Mesothelial cell of epicardium (in vitro differentiated cells): ENCODE results near the gene IFTAP. TPM values are rescaled to one million over a fixed set of nuclear protein-coding genes. Genes with fewer than 3 reads are reported as not detected.
"Not testable (repeated sequence)": the region's sequence is repeated elsewhere in the genome, so short reads cannot be mapped to it uniquely, and the experiment has no call there.

Experiments used
- DNase-seq, 2 experiments: peaks; one replicate each; pipeline ENCODE4 v3.0.0; 2021; ENCODE audit warnings: low spot score in 2 of 2; ENCODE audit not compliant: unreplicated experiment in 2 of 2
- H3K27ac Mint-ChIP-seq: 2 replicates; pipeline ENCODE4 v1.8.0; 2021; ENCODE audit warnings: mixed read lengths
- H3K27me3 Mint-ChIP-seq: 2 replicates; pipeline ENCODE4 v1.8.0; 2021; ENCODE audit warnings: low read depth, mixed read lengths
- H3K36me3 Mint-ChIP-seq: 2 replicates; pipeline ENCODE4 v1.8.0; 2021; ENCODE audit warnings: mixed read lengths
- H3K4me1 Mint-ChIP-seq: 2 replicates; pipeline ENCODE4 v1.8.0; 2021; ENCODE audit warnings: mixed read lengths
- H3K4me3 Mint-ChIP-seq: 2 replicates; pipeline ENCODE4 v1.8.0; 2021; ENCODE audit warnings: mild to moderate bottlenecking, moderate library complexity, mixed read lengths
- H3K9me3 Mint-ChIP-seq: 2 replicates; pipeline ENCODE4 v1.8.0; 2021; ENCODE audit warnings: mixed read lengths
- total RNA-seq: library from RNA; stranded (reverse); gene quantifications from 3 replicates; pipeline ENCODE4 v1.2.1, GENCODE V29; 2021
- TF ChIP-seq, protein P1 (sequence below): fragments of 200-600 bp; sonication (generic); IDR thresholded peaks from one replicate; pipeline ENCODE4 v1.5.0; 2021; ENCODE audit warnings: antibody characterized with exemption; ENCODE audit not compliant: unreplicated experiment

IFTAP gene, protein sequence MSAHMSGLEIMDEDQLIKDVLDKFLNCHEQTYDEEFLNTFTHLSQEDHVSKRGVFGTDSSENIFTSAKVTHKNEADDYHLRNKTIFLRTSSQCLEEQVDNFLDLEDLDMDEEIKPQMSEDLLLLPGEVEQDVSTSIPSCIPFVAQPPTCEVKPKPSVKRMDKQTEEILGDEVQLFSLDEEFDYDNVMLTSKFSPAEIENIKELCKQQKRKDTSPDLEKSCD
- total RNA-seq = 31.7 to 40.5 TPM (median 34.0 TPM) in 3 replicates

DNA sequence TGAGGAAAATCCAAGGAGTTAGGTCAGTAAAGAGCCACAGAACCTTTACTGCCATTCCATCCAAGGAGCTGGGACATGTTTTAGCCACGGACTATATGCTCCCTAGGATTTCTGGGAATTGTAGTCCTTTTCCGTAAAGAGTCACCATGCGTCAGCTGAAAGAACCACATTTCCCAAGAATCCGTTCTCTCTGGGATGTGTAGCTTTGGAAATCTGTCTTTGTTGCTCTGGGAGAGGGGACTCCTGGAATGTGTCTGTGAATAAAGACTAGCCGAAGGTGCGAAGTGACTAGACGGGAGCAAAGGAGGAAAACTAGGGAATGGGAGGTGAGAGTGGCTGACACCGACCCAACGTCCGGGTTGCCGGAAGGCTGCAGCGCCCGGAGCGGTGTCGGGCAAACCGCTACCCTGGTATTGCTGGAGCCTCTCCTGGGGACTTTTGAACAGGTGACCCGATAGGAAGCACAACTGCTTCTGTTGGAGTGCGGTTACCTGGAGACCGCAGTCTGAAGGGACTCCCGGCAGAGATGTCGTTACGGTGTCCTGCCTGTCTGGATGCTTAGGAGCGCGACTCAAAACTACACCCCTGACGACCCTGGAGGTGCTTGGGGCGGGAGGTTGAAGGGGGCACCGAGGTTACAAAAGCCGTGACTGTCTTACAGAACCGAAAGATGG lies at the start of gene IFTAP:
Gene IFTAP (plus strand): TSS at position 187 of the 674 bp plus-strand sequence. CDS start 15,602 bp downstream, outside the sequence.
- DNase-seq = peak in 1 of 2 experiments; percentile 66
- peak within 1 kb of the TSS; percentile 89 for H3K27ac Mint-ChIP-seq

DNA sequence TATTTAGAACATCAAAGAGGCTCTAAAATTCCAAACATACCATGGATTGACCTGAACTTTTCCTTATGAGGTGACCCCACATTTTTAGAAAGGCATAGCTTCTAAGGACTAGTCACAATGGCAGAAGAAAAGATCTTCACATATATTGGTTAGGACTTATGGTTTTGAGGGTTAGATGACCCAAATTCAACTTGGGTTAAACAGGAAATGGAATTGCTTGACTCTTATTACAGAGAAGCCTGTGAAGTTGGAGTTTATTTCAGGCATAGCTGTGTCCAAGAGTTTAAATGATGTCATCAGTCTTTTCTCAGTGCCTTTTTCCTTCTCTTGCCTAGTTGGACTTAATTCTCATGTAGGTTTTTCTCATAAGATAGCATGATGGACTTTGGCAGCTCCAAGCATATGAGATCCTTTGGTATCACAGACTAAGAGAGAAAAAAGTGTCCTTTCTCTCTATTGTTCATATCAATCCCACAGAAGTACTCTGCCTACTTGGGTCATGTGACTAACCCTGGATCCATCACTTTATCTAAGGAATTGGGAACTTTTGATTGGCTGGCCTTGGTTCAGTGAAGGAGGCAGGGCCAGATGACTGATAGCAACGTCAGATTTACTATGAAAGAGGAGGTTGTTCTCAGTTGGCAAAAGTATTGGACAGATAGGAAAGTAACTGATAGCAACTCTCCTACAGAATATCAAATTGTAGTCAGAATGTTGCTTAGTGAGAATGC lies 43.8 kb upstream of the IFTAP start:
- Mint-ChIP-seq H3K9me3 (peaks cover 23% of the 10 kb centered on the region), H3K4me3 (no peak overlapping the region), H3K36me3 (no peaks in the 10 kb centered on the region), H3K4me1 (no peaks in the 10 kb centered on the region), H3K27me3 (peaks cover 12% of the 10 kb centered on the region), H3K27ac (no peak overlapping the region)
- DNase-seq = no peak
- TF ChIP-seq, protein P1, sequence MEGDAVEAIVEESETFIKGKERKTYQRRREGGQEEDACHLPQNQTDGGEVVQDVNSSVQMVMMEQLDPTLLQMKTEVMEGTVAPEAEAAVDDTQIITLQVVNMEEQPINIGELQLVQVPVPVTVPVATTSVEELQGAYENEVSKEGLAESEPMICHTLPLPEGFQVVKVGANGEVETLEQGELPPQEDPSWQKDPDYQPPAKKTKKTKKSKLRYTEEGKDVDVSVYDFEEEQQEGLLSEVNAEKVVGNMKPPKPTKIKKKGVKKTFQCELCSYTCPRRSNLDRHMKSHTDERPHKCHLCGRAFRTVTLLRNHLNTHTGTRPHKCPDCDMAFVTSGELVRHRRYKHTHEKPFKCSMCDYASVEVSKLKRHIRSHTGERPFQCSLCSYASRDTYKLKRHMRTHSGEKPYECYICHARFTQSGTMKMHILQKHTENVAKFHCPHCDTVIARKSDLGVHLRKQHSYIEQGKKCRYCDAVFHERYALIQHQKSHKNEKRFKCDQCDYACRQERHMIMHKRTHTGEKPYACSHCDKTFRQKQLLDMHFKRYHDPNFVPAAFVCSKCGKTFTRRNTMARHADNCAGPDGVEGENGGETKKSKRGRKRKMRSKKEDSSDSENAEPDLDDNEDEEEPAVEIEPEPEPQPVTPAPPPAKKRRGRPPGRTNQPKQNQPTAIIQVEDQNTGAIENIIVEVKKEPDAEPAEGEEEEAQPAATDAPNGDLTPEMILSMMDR = no peak

More for the DNA sequence above, at the start of gene IFTAP:
- Mint-ChIP-seq H3K4me1 (peaks cover 9% of the 10 kb centered on the region), H3K36me3 (peaks cover 1% of the 10 kb centered on the region), H3K27me3 (peaks cover 30% of the 10 kb centered on the region), H3K9me3 (no peaks in the 10 kb centered on the region), H3K4me3 (peak within 1 kb of the TSS; percentile 95)
- TF ChIP-seq, protein P1 = no peak

DNA sequence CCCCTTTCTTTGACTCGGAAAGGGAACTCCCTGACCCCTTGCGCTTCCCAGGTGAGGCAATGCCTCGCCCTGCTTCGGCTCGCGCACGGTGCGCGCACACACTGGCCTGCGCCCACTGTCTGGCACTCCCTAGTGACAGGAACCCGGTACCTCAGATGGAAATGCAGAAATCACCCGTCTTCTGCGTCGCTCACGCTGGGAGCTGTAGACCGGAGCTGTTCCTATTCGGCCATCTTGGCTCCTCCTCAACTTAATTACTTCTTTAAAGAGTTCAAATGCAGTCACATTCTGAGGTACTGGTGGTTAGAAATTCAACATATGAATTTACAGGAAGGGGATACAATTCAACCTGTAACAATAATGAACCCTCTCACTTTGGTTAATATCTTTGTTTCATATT lies 36.9 kb upstream of the IFTAP start:
- H3K9me3 Mint-ChIP-seq = peaks cover 15% of the 10 kb centered on the region
- not testable (repeated sequence) for DNase-seq, H3K27ac Mint-ChIP-seq

DNA sequence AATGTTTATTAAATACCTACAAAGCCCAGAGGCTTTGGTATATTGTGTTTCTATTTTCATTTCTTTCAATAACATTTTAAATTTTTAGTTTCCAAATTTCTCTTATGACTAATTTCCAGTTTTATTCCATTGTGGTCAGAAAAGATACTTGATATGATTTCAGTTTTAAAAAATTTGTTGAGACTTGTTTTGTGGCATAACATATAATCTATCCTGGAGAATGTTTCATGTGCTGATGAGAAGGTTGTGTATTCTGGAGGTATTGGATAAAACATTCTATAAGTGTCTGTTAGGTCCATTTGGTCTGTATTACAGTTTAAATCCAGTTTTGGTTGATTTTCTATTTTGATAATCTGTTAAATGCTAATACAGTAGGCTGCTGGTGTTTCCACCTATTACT lies 36.3 kb upstream of the IFTAP start:
- peaks cover 15% of the 10 kb centered on the region for H3K9me3 Mint-ChIP-seq
- H3K27me3 Mint-ChIP-seq = peaks cover 10% of the 10 kb centered on the region
- no peaks in the 10 kb centered on the region for H3K36me3 Mint-ChIP-seq
- TF ChIP-seq, protein P1 = no peak
- DNase-seq = no peak
- H3K4me1 Mint-ChIP-seq = no peaks in the 10 kb centered on the region
- no peak overlapping the region for H3K27ac Mint-ChIP-seq
- no peak overlapping the region for H3K4me3 Mint-ChIP-seq

More for the DNA sequence above, 36.9 kb upstream of the IFTAP start:
- not testable (repeated sequence) for H3K36me3 Mint-ChIP-seq, H3K4me3 Mint-ChIP-seq, H3K4me1 Mint-ChIP-seq
- peaks cover 10% of the 10 kb centered on the region for H3K27me3 Mint-ChIP-seq

DNA sequence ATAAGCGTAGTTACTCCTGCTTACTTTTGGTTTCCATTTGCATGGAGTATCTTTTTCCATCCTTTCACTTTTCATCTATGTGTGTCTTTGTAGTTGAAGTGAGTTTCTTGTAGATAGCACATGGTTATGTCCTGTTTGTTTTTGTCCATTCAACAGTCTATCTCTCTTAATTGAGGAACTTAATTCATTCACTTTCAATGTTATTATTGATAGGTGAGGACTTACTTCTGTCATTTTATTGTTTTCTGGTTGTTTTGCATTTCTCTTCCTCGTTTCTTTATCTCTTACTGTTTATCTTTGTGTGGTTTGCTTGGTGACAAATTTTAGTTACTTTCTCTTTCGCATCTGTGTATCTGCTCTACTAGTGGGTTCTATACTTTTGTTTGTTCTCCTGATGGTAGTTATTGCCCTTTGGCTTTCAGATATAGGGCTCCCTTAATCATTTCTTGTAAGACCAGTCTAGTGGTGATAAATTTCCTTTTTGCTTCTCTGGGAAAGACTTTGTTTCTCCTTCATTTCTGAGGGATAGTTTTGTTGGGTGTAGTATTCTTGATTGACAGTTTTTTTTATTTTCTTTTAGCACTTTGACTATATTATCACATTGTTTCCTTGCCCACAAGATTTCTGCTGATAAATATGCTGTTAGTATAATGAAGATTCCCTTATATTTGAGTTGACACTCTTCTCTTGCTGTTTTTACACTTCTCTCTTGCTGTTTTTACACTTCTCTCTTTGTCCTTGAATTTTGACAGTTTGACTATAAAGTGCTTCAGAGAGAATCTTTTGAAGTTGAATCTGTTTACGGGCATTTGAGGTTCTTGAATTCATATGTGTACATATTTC lies 35.5 kb upstream of the IFTAP start:
- Mint-ChIP-seq H3K27ac (no peak overlapping the region), H3K9me3 (peaks cover 15% of the 10 kb centered on the region), H3K4me3 (no peak overlapping the region), H3K4me1 (no peaks in the 10 kb centered on the region), H3K36me3 (no peaks in the 10 kb centered on the region), H3K27me3 (peaks cover 10% of the 10 kb centered on the region)
- DNase-seq = no peak
- TF ChIP-seq, protein P1 = no peak
